T-helper 2 cell treated with Interferon-gamma antibody and Interleukin-4, amounts not matched to agents 100 ng/mL and 5 ng/mL, for 36 hours (primary cell): ENCODE data around the gene MCF2L2. TPM values are rescaled to one million over a fixed set of nuclear protein-coding genes. Genes with fewer than 3 reads are reported as not detected.
"Not testable (repeated sequence)": the region's sequence is repeated elsewhere in the genome, so short reads cannot be mapped to it uniquely, and the experiment has no call there.

ENCODE experiments used
- intact Hi-C: fragments of 100-400 bp; cut with micrococcal nuclease; formaldehyde crosslinking; loops from one replicate; pipeline ENCODE4 v1.15.1; 2023
- total RNA-seq: library from RNA; stranded (reverse); gene quantifications from 2 replicates; pipeline ENCODE4 v1.2.3, GENCODE V29; 2022

The MCF2L2 gene, protein sequence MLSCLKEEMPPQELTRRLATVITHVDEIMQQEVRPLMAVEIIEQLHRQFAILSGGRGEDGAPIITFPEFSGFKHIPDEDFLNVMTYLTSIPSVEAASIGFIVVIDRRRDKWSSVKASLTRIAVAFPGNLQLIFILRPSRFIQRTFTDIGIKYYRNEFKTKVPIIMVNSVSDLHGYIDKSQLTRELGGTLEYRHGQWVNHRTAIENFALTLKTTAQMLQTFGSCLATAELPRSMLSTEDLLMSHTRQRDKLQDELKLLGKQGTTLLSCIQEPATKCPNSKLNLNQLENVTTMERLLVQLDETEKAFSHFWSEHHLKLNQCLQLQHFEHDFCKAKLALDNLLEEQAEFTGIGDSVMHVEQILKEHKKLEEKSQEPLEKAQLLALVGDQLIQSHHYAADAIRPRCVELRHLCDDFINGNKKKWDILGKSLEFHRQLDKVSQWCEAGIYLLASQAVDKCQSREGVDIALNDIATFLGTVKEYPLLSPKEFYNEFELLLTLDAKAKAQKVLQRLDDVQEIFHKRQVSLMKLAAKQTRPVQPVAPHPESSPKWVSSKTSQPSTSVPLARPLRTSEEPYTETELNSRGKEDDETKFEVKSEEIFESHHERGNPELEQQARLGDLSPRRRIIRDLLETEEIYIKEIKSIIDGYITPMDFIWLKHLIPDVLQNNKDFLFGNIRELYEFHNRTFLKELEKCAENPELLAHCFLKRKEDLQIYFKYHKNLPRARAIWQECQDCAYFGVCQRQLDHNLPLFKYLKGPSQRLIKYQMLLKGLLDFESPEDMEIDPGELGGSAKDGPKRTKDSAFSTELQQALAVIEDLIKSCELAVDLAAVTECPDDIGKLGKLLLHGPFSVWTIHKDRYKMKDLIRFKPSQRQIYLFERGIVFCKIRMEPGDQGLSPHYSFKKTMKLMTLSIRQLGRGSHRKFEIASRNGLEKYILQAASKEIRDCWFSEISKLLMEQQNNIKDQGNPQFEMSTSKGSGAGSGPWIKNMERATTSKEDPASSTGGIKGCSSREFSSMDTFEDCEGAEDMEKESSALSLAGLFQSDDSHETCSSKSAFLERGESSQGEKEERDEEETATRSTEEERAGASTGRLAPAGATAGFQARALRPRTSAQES
- total RNA-seq, result 4.3 and 5.5 TPM in 2 replicates

- intact Hi-C loops, result loop anchor here (1.0 kb wide), 2 partner anchors 19 to 208 kb away; no protein-coding TSS in a partner anchor
Measured at GRCh38 chr3:183428447-183429211, at the start of gene MCF2L2. Gene MCF2L2 (minus strand): TSS chr3:183428619. CDS start chr3:183427977, 642 bp downstream.

DNA sequence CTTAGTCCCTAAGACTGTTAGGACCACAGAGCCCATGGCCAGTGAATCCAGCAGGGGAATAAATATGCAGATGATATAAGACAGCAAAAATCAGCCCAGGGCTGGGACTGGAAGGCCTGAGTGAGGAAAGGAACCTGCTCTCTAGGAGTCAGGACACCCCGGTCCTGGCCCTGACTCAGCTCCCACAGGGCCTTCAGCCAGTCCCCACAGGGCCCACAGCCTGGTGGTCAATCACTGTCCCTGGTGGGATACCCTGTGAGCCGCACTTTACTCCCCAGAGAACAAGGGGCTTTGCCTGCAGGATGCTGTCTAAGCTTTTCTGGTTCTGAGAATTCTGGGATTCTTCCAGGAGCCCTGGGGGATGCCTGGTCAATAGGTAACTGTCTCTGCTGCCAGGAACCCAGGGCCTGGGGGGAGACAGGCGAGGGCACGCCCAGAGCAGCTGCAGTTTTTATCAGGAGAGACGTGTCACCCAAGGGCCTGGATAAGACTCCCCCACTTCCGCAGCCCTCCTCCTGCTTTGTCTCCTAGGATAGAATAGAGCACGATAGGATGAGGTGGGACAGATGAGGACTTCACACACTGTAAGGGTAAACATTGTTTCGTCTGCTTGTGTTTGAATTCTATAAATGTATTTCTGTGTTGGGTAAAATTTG is 49.5 kb upstream of the MCF2L2 start:
- intact Hi-C loops, result no loop called here

- intact Hi-C loops, result not testable (repeated sequence)
Measured at GRCh38 chr3:183475764-183476162, 47.3 kb upstream of the MCF2L2 start.

GRCh38 chr3:183475016-183475763 is 46.8 kb upstream of the MCF2L2 start:
- intact Hi-C loops, result no loop called here

- intact Hi-C loops, result no loop called here
Measured at GRCh38 chr3:183473969-183474368, 45.5 kb upstream of the MCF2L2 start.

GRCh38 chr3:183472155-183472554 is 43.7 kb upstream of the MCF2L2 start:
- intact Hi-C loops, result no loop called here

DNA sequence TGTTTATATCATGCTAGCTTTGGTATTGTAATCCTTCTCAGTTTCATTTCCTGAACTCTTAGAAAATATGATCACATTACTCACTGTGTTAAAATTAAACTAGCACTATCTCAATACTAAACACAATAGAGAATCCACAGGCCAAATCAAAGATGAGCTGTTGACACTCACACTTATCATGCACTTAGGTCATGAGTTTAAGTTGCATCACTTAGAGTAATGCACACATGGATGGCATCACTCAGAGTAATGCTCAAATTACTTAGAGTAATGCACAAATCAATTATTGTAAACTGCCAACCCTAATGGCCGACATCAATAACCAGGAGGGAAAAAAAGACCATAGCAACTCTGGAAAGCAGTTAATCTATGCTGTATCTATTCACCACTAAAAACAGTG is 40.0 kb upstream of the MCF2L2 start:
- intact Hi-C loops, result loop anchor here (2.0 kb wide), 2 partner anchors 48 to 416 kb away; partner anchors contain the start of gene PARL

DNA sequence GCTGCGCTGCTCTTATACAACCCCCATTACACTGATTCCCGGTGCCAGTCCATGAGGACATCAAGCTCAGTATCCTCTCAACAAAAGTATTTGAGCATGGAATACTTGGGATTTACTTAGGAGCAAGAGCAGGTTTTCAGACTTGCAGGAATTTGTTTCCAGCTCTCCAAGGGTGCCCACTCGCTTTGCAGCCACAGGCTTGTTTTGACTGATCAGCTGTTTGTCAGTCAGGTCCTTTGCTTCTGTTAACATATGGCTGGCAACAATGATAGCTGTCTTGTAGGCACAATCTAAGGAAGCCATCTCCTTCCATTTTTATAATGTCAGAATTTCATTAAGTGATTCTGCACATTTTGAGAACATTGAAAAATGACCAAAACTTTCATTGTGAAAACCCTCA is 38.2 kb upstream of the MCF2L2 start:
- intact Hi-C loops, result no loop called here

GRCh38 chr3:183465710-183466109 is 37.3 kb upstream of the MCF2L2 start:
- intact Hi-C loops, result not testable (repeated sequence)

DNA sequence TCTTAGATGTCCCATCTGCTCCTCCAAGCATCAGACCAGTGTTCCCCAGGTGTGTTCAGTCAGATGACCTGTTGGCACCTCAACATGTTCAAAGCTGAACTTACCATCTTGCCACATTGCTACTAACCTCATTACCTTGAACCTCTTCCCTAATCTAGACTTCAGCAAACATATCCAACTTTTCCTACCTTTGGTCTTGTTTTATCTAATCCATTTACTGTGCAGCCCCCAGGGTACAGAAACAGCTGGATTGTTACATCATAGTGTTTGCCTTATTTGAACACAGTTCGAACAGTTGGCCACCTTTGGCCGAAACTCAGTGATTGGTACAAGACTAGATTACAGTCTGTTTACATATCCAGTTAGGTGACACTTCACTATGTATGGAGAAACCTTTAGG is 36.1 kb upstream of the MCF2L2 start:
- intact Hi-C loops, result no loop called here

DNA sequence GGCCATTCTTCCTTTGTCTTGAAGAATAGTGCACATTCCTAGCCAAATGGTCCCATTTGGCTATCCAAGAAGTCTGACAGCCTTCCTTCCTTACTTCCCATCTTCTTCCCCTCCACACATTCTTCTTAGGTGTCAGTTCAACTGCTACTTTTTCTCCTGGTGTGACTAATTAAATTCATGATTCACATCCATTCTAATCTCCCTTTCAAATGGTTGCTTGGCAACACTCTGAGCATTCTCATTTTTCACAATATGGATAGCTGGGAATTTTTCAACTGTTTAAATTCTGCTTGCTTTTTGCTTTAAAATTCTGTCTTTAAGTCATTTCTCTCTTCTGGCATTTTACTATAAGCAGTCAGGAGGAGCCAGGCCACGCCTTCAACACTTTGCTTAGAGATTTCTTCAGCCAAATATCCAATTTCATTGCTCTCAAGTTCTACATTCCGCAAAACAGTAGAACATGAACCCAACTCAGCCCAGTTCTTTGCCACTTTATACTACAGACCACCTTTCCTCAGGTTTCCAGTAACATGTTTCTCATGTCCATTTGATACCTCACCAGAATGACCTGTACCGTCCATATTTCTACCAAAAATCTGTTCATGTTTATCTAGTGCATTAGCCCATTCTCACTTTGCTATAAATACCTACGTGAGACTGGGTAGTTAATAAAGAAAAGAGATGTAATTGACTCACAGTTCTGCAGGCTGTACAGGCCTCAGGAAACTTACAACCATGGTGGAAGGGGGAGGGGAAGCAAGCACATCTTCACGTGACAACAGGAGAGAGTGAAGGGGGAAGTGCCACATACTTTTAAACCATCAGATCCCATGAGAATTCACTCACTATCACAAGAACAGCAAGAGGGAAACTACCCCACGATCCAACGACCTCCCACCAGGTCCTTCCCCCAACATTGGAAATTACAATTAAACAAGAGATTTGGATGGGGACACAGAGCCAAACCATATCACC is 31.9 kb upstream of the MCF2L2 start:
- intact Hi-C loops, result no loop called here

DNA sequence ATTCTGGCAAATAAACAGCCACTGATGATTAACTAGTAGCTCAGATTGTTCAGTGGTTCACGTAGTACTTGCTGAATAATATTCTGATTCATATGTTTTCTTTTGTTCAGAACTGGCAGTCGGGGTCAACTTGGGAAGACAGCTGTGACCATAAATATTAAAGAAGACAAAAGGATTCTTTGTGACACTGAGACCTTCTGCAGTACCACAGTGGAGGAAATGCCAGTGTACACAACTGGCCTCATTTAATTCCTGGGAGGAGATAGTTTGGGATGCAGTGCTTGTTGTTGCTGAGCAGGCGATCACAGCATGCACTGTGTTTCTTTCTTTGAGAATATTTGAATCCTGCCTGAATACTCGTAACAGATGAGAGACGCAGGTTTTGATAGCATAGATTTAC is 26.7 kb upstream of the MCF2L2 start:
- intact Hi-C loops, result no loop called here

GRCh38 chr3:183454064-183454463 is 25.6 kb upstream of the MCF2L2 start:
- intact Hi-C loops, result no loop called here

GRCh38 chr3:183449791-183450190 is 21.4 kb upstream of the MCF2L2 start:
- intact Hi-C loops, result loop anchor here (10.0 kb wide), 1 partner anchor 245 kb away; the partner anchor contains the start of gene YEATS2

- intact Hi-C loops, result loop anchor here (10.0 kb wide), 1 partner anchor 245 kb away; the partner anchor contains the start of gene YEATS2
Measured at GRCh38 chr3:183449391-183449790, 21.0 kb upstream of the MCF2L2 start.

- intact Hi-C loops, result loop anchor here (10.0 kb wide), 1 partner anchor 246 kb away; the partner anchor contains the start of gene YEATS2
Measured at GRCh38 chr3:183448369-183449128, 20.1 kb upstream of the MCF2L2 start.
